ENCODE results near the gene FNDC3B.

DNA sequence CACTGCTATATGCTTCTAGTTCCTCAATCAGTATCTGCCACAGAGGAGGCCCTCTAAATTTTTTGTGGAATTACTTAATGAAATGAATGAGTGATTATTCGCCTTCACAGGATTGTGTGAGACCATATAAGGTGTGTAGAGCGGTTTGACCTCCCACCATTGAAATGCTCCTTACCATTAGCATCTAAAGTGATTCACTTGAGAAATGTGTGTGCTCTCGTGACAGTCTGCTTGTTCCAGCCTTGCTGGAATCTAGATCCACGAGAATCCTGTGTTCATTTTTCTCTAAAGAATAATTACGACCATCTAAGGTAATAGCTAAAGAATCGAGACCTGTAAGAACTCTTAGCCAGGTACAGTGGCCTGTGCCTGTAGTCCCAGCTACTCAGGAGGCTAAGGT is 126.9 kb downstream of the FNDC3B start:
- TF ChIP-seq, protein P1, sequence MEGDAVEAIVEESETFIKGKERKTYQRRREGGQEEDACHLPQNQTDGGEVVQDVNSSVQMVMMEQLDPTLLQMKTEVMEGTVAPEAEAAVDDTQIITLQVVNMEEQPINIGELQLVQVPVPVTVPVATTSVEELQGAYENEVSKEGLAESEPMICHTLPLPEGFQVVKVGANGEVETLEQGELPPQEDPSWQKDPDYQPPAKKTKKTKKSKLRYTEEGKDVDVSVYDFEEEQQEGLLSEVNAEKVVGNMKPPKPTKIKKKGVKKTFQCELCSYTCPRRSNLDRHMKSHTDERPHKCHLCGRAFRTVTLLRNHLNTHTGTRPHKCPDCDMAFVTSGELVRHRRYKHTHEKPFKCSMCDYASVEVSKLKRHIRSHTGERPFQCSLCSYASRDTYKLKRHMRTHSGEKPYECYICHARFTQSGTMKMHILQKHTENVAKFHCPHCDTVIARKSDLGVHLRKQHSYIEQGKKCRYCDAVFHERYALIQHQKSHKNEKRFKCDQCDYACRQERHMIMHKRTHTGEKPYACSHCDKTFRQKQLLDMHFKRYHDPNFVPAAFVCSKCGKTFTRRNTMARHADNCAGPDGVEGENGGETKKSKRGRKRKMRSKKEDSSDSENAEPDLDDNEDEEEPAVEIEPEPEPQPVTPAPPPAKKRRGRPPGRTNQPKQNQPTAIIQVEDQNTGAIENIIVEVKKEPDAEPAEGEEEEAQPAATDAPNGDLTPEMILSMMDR (IDR thresholded peaks at IDR 0.05) = no peak
- TF ChIP-seq POLR2A (IDR thresholded peaks at IDR 0.05) (no peak), EP300 (IDR thresholded peaks at IDR 0.05) (no peak)
